Stimulated activated memory B cell treated with anti-CD40 and anti-IgM and Interleukin-4, amounts not matched to agents 10 μg/mL and 1 μg/mL and 100 μg/mL, for 72 hours (primary cell): ENCODE measurements around the gene RABL3.
"Not testable (repeated sequence)": the region's sequence is repeated elsewhere in the genome, so short reads cannot be mapped to it uniquely, and the experiment has no call there.

Experiments used
- ATAC-seq: fragments of 150-1000 bp; cut with Tn5 transposase; 2 replicates; pipeline ENCODE4 v1.10.0; 2021
- H3K27ac Mint-ChIP-seq: one replicate; pipeline ENCODE4 v1.8.0; 2022; ENCODE audit warnings: mild to moderate bottlenecking, mixed read lengths
- H3K27me3 Mint-ChIP-seq: one replicate; pipeline ENCODE4 v1.8.0; 2022; ENCODE audit warnings: mixed read lengths
- H3K36me3 Mint-ChIP-seq: one replicate; pipeline ENCODE4 v1.8.0; 2022; ENCODE audit warnings: mixed read lengths
- H3K4me1 Mint-ChIP-seq: one replicate; pipeline ENCODE4 v1.8.0; 2022; ENCODE audit warnings: mixed read lengths
- H3K4me3 Mint-ChIP-seq: one replicate; pipeline ENCODE4 v1.8.0; 2022; ENCODE audit warnings: mild to moderate bottlenecking, moderate library complexity, mixed read lengths
- H3K9me3 Mint-ChIP-seq: one replicate; pipeline ENCODE4 v1.8.0; 2022; ENCODE audit warnings: mixed read lengths

RABL3 gene, protein sequence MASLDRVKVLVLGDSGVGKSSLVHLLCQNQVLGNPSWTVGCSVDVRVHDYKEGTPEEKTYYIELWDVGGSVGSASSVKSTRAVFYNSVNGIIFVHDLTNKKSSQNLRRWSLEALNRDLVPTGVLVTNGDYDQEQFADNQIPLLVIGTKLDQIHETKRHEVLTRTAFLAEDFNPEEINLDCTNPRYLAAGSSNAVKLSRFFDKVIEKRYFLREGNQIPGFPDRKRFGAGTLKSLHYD

DNA sequence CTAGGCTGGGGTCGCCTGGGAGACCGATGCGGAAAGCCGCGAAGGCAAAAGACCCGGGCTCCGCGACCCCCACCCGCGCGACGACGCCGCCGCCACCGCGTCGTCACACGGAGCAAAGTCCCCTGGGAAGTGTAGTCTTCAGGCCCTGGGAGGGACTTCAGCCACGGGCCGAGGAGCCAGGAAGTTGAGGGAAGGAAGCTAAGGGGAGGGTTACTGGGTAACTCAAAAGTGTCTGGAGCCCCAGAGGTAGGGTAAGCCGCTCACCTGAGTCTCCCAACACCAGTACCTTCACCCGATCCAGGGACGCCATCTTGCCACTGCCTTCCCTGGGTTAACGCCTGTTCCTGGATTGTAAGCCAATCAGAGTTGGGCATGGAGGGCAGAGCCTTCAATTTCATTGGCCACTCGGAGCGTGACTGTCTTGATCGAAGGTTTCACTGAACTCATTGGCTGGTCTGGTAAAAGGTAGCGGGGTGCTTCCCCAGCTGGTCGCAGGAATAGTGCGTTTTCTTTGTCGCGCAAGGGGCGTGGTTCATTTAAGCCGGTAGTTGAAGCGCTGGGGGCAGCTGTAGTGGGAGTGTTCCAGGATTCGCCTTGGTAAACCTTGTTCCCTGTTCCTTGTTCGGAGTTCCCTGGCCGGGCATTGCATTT, at the start of gene RABL3, which contains the start of gene GTF2E1:
Gene RABL3, minus strand, starts transcription at position 319 of the 651 bp plus-strand sequence. Its CDS starts 9 bp downstream, at position 310.
Gene GTF2E1, plus strand, starts transcription at position 547 of the 651 bp plus-strand sequence. CDS start 7,809 bp downstream, outside the sequence.
- H3K4me3 Mint-ChIP-seq = peak within 1 kb of the TSS; percentile 96
- H3K36me3 Mint-ChIP-seq = peaks cover 6% of the 10 kb centered on the region
- ATAC-seq = peak; percentile 100
- no peaks in the 10 kb centered on the region for H3K27me3 Mint-ChIP-seq
- H3K9me3 Mint-ChIP-seq = no peaks in the 10 kb centered on the region
- H3K4me1 Mint-ChIP-seq = peaks cover 41% of the 10 kb centered on the region
- peak within 1 kb of the TSS; percentile 99 for H3K27ac Mint-ChIP-seq

DNA sequence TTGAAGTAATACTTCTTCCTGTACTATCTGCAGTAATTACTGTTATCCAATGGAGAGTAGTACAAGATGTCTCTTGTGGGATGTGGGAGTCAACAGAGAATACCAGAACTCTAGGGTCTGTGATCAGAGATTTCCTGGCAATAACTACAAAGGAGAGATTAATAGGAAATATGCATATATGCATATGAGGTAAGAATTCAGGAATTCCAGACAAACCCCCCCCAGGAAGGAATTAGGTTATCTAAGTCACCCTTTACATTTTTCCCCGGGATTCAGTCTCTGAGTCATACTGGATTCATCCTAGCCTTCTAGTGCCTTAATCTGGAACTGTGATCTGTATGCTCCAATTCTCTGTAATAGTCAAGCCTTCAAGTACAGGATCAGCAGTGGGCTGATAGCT, 49.6 kb upstream of the RABL3 start:
- Mint-ChIP-seq H3K27me3 (no peaks in the 10 kb centered on the region), H3K9me3 (no peaks in the 10 kb centered on the region), H3K4me1 (peaks cover under 1% of the 10 kb centered on the region), H3K4me3 (no peak overlapping the region), H3K36me3 (no peaks in the 10 kb centered on the region), H3K27ac (no peak overlapping the region)
- no peak for ATAC-seq

DNA sequence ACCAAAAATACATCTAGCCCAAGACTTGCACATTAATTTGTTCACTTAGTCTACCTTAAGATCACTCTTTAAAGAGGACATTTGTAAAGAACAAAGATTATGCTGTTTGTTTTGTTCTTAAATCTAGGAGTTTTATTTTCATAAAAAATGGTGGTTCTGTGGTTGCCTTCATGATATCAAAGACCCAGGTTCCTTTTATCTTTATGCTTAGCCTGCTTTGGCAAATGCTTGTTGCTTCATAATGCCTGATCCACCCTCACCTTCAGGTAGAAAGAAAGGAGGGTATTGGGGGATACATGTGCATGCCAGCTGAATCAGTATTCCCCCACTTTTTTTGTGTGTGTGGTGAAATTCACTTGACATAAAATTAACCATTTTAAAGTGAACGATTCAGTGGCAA, 48.7 kb upstream of the RABL3 start:
- ATAC-seq = no peak
- Mint-ChIP-seq H3K4me3 (no peak overlapping the region), H3K4me1 (peaks cover 10% of the 10 kb centered on the region), H3K36me3 (no peaks in the 10 kb centered on the region), H3K27me3 (no peaks in the 10 kb centered on the region), H3K27ac (no peak overlapping the region), H3K9me3 (no peaks in the 10 kb centered on the region)

- not testable (repeated sequence) for ATAC-seq, H3K27ac Mint-ChIP-seq, H3K27me3 Mint-ChIP-seq, H3K4me3 Mint-ChIP-seq, H3K9me3 Mint-ChIP-seq
- H3K4me1 Mint-ChIP-seq = peaks cover 18% of the 10 kb centered on the region
- H3K36me3 Mint-ChIP-seq = peaks cover 28% of the 10 kb centered on the region
These were observed 43.5 kb upstream of the RABL3 start for GRCh38 chr3:120785832-120786231.

- Mint-ChIP-seq H3K27ac (peak overlapping the region; percentile 44), H3K36me3 (peaks cover 48% of the 10 kb centered on the region), H3K27me3 (no peaks in the 10 kb centered on the region), H3K4me3 (no peak overlapping the region), H3K4me1 (peaks cover 14% of the 10 kb centered on the region), H3K9me3 (no peaks in the 10 kb centered on the region)
- peak; percentile 92 for ATAC-seq
These were observed 38.7 kb upstream of the RABL3 start for GRCh38 chr3:120780977-120781376.

DNA sequence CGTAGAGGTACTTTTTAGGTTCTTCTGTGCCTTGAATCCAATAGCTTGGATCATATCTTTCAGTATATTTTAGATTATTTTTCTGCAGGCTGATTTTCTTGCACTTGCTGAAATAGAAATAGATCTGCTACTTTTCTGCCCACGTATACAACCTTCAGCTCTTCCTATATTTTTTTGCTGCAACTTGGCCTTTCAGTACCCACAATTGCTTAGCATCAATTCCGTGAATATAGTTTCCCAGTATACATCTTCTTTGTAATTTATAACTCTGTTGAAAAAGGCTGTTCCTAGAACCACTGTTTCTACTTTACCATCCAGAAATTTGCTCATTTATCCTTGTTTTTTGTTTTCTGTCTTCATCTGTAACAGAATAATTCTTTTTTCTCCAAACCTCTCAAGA, 36.5 kb upstream of the RABL3 start:
- H3K4me1 Mint-ChIP-seq = peaks cover 12% of the 10 kb centered on the region
- H3K27me3 Mint-ChIP-seq = no peaks in the 10 kb centered on the region
- no peak overlapping the region for H3K27ac Mint-ChIP-seq
- no peaks in the 10 kb centered on the region for H3K9me3 Mint-ChIP-seq
- peaks cover 41% of the 10 kb centered on the region for H3K36me3 Mint-ChIP-seq
- no peak overlapping the region for H3K4me3 Mint-ChIP-seq
- ATAC-seq = no peak

GRCh38 chr3:120775411-120775810, 33.1 kb upstream of the RABL3 start:
- H3K27me3 Mint-ChIP-seq = no peaks in the 10 kb centered on the region
- H3K27ac Mint-ChIP-seq = no peak overlapping the region
- no peak overlapping the region for H3K4me3 Mint-ChIP-seq
- H3K9me3 Mint-ChIP-seq = no peaks in the 10 kb centered on the region
- peaks cover 5% of the 10 kb centered on the region for H3K4me1 Mint-ChIP-seq
- no peak for ATAC-seq
- peaks cover 27% of the 10 kb centered on the region for H3K36me3 Mint-ChIP-seq

- H3K27ac Mint-ChIP-seq = no peak overlapping the region
- H3K9me3 Mint-ChIP-seq = no peaks in the 10 kb centered on the region
- no peak for ATAC-seq
- H3K4me1 Mint-ChIP-seq = no peaks in the 10 kb centered on the region
- H3K36me3 Mint-ChIP-seq = peaks cover 13% of the 10 kb centered on the region
- no peaks in the 10 kb centered on the region for H3K27me3 Mint-ChIP-seq
- no peak overlapping the region for H3K4me3 Mint-ChIP-seq
These were observed 31.6 kb upstream of the RABL3 start for GRCh38 chr3:120773932-120774331.

- peaks cover 9% of the 10 kb centered on the region for H3K4me1 Mint-ChIP-seq
- no peak for ATAC-seq
- peaks cover 16% of the 10 kb centered on the region for H3K36me3 Mint-ChIP-seq
- no peaks in the 10 kb centered on the region for H3K27me3 Mint-ChIP-seq
- H3K27ac Mint-ChIP-seq = no peak overlapping the region
- no peaks in the 10 kb centered on the region for H3K9me3 Mint-ChIP-seq
- no peak overlapping the region for H3K4me3 Mint-ChIP-seq
These were observed 29.8 kb upstream of the RABL3 start for GRCh38 chr3:120772081-120772480.

GRCh38 chr3:120770891-120771290, 28.6 kb upstream of the RABL3 start:
- no peak overlapping the region for H3K4me3 Mint-ChIP-seq
- no peak overlapping the region for H3K27ac Mint-ChIP-seq
- peaks cover 21% of the 10 kb centered on the region for H3K4me1 Mint-ChIP-seq
- no peaks in the 10 kb centered on the region for H3K27me3 Mint-ChIP-seq
- no peak for ATAC-seq
- peaks cover 16% of the 10 kb centered on the region for H3K36me3 Mint-ChIP-seq
- H3K9me3 Mint-ChIP-seq = no peaks in the 10 kb centered on the region

DNA sequence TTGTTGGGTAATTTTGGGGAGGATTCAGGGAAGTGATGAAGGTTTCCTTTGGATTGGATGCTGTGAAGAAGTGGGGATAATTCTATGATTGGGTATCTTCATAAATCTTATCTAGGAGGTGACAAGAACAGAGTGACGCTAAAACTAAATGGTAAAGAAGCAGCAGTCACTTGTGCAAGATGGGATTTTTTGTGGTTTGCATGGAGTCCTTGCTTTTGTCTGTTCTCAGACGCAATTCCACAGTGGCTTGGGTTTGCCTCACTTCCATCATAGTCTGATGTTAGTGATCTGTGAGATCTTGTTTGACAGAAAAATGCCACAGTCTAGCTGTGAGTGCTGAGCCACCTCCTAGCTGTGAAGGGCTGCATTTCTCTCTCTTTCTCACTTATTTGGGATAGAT, 27.1 kb upstream of the RABL3 start:
- Mint-ChIP-seq H3K27me3 (no peaks in the 10 kb centered on the region), H3K27ac (no peak overlapping the region), H3K9me3 (no peaks in the 10 kb centered on the region), H3K4me3 (no peak overlapping the region), H3K36me3 (peaks cover 16% of the 10 kb centered on the region), H3K4me1 (peaks cover 29% of the 10 kb centered on the region)
- no peak for ATAC-seq

GRCh38 chr3:120767106-120767505, 24.8 kb upstream of the RABL3 start:
- Mint-ChIP-seq H3K4me1 (peaks cover 49% of the 10 kb centered on the region), H3K9me3 (no peaks in the 10 kb centered on the region), H3K36me3 (peaks cover 15% of the 10 kb centered on the region), H3K4me3 (no peak overlapping the region), H3K27ac (no peak overlapping the region), H3K27me3 (no peaks in the 10 kb centered on the region)
- ATAC-seq = no peak

- no peaks in the 10 kb centered on the region for H3K9me3 Mint-ChIP-seq
- no peak overlapping the region for H3K27ac Mint-ChIP-seq
- H3K36me3 Mint-ChIP-seq = peaks cover 19% of the 10 kb centered on the region
- ATAC-seq = no peak
- no peak overlapping the region for H3K4me3 Mint-ChIP-seq
- H3K4me1 Mint-ChIP-seq = peaks cover 54% of the 10 kb centered on the region
- no peaks in the 10 kb centered on the region for H3K27me3 Mint-ChIP-seq
These were observed 24.3 kb upstream of the RABL3 start for GRCh38 chr3:120766576-120766975.

GRCh38 chr3:120765830-120766493, 23.6 kb upstream of the RABL3 start:
- Mint-ChIP-seq H3K9me3 (no peaks in the 10 kb centered on the region), H3K27me3 (no peaks in the 10 kb centered on the region), H3K36me3 (peaks cover 25% of the 10 kb centered on the region), H3K27ac (no peak overlapping the region), H3K4me3 (no peak overlapping the region), H3K4me1 (peaks cover 60% of the 10 kb centered on the region)
- no peak for ATAC-seq

- H3K9me3 Mint-ChIP-seq = no peaks in the 10 kb centered on the region
- H3K36me3 Mint-ChIP-seq = peaks cover 39% of the 10 kb centered on the region
- no peak for ATAC-seq
- H3K4me1 Mint-ChIP-seq = peaks cover 78% of the 10 kb centered on the region
- H3K27ac Mint-ChIP-seq = no peak overlapping the region
- H3K27me3 Mint-ChIP-seq = no peaks in the 10 kb centered on the region
- H3K4me3 Mint-ChIP-seq = no peak overlapping the region
These were observed 21.9 kb upstream of the RABL3 start for GRCh38 chr3:120764206-120764605.

DNA sequence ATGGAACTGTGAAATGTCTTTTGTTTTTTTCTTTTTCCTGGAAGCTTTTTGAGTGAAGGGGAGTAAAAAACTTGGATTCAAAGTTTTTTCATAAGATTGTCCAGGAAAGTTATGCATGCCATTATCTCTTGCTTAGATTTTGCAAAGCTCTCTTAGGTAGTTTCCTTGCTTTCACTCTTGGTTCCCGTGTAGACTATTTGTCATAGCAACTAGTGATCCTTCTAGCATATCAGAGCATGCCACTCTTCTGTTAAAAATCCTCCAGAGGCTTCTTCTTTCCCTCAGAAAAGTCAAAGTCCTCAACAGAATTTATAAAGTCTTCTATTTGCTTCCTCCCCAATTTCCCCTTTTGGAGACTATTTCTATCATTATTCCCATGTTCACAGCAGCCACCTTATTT, 21.3 kb upstream of the RABL3 start:
- H3K36me3 Mint-ChIP-seq = peaks cover 45% of the 10 kb centered on the region
- peaks cover 84% of the 10 kb centered on the region for H3K4me1 Mint-ChIP-seq
- no peak overlapping the region for H3K4me3 Mint-ChIP-seq
- H3K9me3 Mint-ChIP-seq = no peaks in the 10 kb centered on the region
- no peaks in the 10 kb centered on the region for H3K27me3 Mint-ChIP-seq
- peak; percentile 62 for ATAC-seq
- no peak overlapping the region for H3K27ac Mint-ChIP-seq
